Gastrocnemius medialis (tissue), 4 donors: Measurements from ENCODE around the gene FRAS1.

Experiments used
- CTCF ChIP-seq, 5 experiments: fragments of 450-650 bp in 3 of 5; fragments of 200-600 bp in 2 of 5; sonication (generic) in 2 of 5; IDR thresholded peaks in 4 of 5; conservative IDR thresholded peaks in 1 of 5; 1 replicate in 4 of 5; 2 replicates in 1 of 5; pipeline ENCODE4 v1.5.1; 2016 to 2019; ENCODE audit warnings: antibody characterized with exemption in 5 of 5, mild to moderate bottlenecking in 3 of 5, moderate library complexity in 3 of 5
- POLR2A ChIP-seq, 2 donors: fragments of 450-650 bp; IDR thresholded peaks; one replicate each; pipeline ENCODE4 v1.6.1; 2017; ENCODE audit warnings: antibody characterized with exemption in 2 of 2, mild to moderate bottlenecking in 2 of 2, moderate library complexity in 2 of 2

- no peak for TF ChIP-seq CTCF (IDR thresholded peaks at IDR 0.05 in 4 of 5, conservative IDR thresholded peaks at IDR 0.05 in 1 of 5)
- no peak for TF ChIP-seq POLR2A (IDR thresholded peaks at IDR 0.05)
These were observed 534.3 kb downstream of the FRAS1 start for GRCh38 chr4:78591404-78591803.
